DMS53 treated with DMSO at 0.1 percent for 48 hours (cell line): ENCODE results near the gene EFNA5.
A peak's percentile ranks its signal among the peaks of the same experiment; 100 is the strongest.

Experiments used
- DNase-seq: peaks from one replicate; lab custom pipeline; 2025; ENCODE audit not compliant: unreplicated experiment; lab: John Stamatoyannopoulos, UW

The EFNA5 gene

DNA sequence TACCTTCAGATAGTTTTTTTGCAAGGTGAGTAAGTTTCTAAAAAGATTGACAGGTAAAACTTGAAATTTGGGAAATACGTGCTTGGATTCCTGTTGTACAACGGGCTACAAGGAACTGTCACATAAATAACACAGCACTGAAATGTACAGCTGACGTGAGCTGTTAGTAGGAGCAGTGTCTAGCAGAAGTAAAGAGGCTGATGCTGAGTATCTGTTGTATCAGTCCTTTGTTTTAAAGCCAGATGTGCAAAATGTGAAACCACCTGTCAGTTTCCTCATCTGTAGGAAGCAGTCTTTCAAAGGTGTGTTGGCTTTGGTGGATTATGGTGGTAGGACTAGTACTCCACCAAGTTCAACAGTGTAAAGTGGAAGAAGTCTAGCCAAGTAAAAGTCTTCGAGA lies 122.3 kb downstream of the EFNA5 start:
- no peak for DNase-seq

DNA sequence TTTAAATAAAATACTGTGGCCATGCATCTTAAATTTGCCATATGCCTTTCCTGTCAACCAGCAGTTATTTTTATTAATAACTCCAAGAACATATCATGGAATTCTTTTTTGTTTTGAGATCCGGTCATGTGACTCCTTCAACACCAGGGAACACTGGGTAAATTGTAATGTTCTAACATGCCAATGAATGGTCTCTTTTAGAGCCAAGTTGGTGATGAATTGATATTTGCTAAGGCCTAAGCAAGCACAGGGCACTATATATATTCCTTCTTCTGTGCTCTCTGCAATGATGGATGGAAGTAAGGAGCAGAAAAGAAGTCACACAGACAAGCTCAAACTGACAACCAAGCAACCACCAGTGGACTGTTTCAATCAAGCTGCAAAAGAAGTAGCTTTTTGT lies 124.0 kb downstream of the EFNA5 start:
- DNase-seq: no peak

DNA sequence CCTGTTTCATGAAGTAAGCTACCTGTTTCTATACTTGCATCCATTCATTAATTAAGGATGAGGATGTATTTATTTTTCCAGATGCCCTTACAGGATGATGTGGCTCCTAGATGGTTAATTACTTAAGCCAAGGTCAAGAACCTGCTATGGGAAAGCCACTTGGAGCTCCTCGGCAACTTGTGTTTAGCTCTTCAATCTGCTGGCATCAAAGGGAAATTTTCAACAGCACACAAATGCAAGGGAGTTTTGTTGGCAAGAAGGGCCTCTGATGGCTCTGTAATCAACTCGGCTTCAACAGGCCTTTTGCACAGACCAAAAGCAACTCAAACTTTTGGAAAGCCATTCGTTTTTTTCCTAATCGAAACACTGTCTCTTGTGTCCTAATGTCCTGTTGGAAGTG lies 125.3 kb downstream of the EFNA5 start:
- no peak for DNase-seq

DNA sequence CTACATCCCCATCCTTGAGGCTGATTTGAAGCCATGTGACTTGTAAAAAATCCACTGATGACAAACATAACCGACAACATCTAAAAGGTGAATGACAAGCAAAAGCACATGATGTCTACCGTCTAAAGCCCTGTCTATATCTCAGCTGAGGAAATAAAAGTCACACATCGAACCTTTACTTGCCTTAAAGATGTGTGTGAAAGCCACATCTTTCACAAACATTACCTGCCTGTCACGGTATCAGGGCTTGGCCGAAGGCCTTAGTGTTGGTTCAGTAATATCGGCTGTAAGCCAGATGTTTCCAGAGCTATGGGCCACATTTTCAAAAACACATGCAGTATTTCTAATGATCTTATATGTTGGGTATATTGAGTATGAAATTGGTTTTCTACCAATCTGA lies 125.8 kb downstream of the EFNA5 start:
- DNase-seq: no peak

DNA sequence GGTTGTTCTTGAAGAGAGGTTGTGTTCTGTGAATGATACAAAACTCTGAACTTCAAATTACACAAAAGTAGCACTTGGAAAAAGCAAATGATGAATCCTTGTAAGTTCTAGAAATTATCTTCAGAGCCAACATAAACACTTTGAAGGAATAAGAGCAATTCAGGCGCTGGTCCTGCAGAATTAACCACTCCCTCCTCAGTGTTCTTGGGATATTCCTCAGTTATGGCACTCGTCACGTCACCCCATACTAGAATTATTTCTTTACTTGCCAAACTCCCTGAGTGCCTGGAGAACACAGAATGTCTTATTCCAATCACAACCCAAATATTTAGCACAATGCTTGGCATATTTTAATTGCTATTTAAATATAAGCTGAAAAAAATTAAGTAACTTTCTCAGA lies 126.3 kb downstream of the EFNA5 start:
- no peak for DNase-seq

DNA sequence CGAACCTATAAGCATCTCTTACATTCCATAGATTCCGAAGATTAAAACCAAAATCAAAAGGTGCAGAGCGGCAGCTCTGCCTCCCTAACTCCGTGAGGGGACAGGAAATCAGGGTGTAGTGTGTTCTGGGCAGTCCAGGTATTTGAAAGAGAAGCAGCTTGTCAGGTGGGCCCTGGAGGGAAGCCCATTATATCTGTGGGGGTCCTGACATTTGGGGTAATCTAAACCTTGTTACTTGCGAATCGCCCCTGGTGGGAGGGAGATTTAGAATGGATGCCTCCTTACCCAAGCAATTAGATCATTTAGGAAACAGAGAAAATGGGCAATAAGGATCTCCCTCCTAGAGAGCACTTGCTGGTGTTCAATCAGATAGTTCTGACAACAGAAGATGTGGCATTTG lies 126.9 kb downstream of the EFNA5 start:
- no peak for DNase-seq

DNA sequence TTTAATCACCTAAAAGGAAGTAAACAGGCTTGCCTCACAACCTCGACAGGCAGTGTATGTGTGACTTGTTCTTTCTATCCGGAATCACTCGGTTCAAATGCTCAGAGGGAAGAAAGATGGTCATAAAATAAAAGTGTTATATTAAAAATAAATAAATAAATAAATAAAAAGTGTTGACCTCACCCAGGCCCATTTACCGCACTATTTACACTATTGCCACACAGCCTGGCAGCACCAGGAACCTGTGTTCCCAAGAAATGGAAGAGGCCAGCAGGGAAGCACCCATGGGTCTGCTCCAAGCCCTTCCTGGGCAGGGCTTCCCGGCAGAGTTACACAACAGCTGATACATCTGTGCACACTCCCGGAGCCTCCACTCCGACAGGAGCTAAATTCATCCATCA lies 127.9 kb downstream of the EFNA5 start:
- DNase-seq: peak; percentile 72

DNA sequence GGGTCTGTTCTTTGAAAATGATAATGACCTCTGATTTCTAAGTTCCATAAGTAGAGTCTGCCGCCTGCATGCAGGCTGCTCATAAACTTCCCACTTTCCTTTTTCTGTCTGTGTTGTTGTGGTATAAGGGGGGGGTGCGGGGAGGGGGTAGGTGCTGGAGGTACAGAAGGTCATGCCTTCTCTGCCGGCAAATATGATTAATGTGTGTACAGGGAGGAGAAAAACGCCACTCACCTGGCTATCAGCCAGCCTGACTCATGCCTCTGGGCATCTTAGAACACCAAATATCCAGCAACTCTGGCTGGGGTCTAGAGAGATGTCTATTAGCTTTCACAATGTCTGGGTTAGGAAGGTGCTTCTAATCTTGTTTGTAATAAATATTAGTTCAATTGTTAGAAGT lies 128.3 kb downstream of the EFNA5 start:
- peak; percentile 88 for DNase-seq

DNA sequence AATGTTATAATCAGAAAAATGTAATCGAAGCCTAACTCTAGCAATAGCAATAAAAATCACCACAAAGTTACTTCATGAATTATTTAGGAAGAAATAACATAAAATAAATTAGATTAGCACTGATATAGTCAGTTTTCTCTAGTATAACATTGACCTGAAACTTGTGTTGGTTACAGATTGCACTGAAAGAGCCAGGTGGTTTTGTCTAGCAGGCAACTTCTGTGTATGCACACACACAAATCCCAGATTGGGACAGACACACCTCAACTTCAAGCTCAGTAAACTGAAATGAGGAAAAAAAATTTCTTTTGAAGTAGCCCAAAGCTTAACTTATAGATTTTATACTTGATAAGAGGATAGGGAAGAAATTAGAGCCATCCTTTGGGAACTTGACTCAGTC lies 129.3 kb downstream of the EFNA5 start:
- no peak for DNase-seq

DNA sequence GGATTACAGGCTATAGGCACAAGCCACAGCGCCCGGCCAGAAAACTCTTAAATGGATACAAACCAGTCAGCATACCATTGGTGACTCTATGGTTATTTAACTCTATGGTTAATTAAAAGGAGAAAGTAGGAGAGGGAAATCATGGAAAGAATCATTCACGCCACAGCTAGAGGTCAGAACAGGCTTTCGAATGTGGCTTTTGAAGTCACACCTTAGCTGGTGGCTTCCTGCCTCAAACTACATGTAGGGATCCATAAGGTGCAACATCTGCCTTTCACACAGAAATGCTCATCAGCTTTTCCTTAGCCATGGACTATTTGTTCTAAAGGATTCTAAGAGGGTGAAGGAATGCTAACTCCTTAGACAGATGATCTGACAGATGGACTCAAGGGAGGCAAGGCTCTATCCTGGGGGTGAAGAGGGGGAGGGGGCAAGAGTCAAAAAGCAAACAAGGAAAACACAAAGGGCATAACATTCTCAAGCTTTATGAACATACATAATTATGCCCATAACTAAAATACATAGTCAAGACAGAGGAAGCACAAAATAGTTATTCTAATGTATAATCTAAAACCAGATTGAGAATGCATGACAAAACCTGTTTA lies 130.9 kb downstream of the EFNA5 start:
- DNase-seq: no peak

DNA sequence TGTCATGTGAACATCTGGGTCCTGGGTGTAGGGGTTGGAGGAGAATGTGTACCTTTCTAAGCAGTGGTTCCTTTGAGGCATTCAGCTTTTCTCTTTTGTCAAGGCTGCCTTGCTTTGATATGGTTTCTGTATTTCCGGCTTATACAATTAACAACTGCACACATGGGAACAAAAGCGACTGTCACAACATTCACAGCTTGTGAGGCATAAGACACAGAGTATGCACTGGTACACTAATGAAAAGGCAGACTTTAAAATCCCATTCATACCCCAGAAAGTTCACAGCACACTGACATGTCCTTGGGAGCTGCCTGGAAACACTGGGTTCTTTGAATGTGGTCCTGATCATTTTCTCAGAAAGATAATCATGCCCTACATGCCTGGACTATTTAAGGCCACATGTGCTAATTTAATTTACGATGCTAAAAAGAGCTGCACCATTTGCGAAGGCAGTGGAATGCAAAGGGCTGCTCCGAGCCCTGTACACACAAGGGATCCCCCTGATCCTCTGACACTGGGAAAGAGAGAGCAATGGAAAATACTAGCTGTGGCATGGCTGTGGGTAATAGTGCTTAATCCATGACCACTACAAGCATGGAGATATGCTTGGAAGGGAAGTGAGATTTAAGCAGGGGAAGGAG lies 131.8 kb downstream of the EFNA5 start:
- DNase-seq: no peak

DNA sequence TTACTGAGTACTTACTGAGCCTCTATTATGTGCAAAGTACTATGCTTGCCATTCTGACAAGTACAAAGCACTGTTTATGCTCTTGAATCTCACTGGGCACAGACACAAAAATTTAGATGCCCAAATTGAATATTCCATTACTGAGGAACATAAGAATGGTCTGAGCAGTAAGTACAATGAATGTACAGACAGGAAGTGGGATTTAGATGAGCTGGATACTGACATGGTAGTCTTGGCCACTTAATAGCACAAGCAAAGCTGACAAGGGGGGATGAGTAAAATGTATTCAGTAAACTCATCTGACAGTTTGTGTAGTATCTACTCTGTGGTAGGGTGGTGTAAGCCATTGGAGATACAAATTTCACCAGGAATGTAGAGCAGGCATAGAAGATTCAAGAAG lies 132.4 kb downstream of the EFNA5 start:
- no peak for DNase-seq

DNA sequence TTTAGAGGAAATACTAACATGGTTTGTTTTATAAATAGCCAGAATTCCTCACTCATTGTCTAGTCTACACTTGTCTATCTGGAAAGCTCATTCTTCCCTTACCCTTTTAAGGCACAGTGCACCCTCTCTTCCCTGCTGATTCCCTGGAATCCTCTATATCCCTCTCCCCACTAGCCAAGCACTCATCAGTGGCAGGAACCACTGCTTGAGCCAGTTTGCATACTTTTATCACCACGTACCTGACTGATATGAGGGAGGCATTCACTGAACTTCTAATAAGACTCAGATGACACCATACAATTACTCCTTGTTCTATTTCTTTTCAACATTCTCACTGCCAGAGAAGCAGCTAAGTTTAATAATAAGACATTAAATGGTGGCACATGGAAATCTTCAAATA lies 134.9 kb downstream of the EFNA5 start:
- DNase-seq: no peak

DNA sequence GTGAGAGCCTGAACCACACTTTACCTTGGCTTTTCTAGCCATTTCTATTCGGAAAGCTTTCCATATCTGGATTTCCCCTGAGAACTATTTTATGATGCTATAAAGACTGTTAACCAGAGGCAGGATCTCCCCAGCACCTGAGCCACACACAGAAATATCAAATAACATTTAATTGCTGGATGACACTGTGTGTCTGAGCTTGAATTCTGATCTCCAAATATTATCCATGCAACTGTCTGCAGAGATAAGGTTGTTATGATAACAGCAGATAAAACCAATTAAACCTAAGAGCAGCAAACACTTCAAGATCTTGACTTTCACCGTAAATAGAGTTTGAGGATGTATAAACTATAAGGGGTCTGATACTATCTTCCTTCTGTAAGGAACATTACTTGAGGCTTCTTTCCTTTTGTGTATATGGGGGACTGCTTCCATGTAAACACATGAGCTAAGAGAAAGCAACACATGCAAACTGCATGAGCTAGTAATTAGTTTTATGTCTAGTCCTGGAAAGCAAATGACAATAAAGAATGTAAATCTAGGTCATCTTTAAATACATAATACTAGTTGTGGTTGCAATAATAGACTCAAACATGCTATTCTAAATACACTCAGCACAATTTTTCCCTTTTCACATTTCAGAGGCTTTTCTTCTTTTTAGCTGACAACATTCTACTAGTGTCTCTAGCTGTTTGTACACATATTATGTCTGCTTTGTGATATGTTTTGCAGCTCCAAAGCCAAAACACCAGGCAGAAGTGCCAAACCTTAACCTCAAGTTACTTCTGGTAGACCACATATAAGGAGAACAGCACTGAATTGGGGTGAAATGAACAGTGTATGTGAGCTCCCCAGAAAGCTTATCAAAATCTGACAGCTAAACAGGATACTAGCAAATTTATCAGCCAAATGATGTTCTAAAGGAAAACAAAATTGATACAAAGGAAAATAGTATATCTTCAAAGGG lies 136.5 kb downstream of the EFNA5 start:
- no peak for DNase-seq

DNA sequence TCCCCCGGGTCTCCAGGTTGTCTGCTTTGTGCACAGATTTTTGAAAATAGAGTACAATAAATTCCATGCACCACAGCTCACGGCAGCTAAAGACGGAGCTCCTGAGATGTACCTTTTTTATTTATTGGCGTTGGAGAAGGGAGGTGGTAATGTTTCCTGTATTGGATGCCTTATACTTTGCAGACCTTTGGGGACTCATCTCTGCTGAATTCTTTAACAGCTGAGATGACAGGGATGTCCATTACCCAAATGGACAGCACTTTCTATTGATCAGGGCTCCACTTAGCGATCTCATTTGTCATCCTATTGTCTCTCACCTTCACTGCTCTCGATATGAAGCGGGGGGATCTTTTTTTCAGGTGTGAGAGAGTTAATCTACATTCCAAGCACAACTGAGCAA lies 137.8 kb downstream of the EFNA5 start:
- DNase-seq: no peak

DNA sequence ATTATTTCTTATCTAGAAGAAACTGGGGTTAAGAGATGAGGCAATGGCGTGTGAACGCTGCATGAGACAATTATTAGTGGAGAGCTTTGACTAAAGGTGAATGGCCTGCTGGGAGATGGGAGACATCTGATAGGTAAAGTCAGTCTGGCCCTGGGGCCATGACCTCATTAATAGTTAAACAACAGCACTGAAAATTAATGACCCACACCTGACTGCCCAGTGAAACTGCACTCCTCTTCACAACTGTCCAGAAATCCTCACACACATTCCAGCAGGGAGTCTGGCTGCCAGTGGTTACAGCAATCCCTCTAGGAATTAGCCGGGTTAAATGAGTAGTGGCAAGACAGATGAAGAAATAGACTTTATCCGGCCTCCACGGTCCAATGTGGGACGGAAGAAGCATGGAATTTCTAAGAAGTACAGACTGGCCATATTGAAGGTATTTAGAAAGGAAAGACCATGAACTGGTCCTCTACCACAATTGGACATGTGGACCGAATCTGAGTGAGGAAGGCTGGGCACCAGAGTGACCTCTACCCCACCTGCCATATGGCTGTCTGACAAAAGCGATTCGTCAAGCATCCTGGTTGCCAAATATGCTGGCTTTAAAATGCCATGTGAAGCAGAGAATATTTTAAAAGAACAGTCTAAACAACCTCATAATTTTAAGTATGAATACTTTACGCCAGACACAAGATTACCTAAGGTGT lies 138.4 kb downstream of the EFNA5 start:
- no peak for DNase-seq

DNA sequence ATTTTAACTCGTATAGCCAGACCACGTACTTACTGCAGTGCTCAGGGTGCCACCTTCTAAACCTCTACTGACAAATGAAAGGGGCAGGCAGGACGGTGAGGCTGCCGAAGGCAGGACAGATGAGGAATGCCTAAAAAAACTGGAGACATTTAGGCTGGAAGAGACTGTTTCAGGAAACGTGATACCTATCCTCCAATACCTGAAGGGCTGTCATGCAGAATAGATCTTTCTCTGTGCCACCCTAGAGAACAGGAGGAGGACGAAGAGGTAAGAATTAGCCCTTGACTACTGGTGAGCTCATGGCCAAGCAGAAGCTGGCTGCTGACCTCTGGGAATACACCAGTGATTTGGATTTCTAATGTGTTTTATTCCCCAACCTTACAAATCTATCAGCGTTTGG lies 139.4 kb downstream of the EFNA5 start:
- DNase-seq: no peak

DNA sequence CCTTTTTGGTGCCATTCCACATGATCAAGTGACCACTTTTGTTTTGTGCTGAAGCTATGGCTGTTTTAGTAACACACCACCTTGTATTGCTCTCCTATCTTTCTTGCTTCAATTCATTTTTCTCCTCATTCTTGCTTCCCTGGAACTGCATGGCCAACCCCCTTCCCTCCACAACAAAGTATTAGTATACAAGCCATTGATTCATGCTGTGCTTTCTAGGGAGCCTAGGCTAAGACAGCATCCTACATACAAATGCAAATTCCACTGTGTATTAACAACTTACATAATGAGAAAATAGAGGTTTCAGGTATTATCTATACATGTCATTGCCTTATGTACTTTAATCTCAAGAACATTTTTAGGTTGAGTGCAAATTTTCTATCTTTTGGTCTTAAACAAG lies 141.1 kb downstream of the EFNA5 start:
- DNase-seq: no peak

DNA sequence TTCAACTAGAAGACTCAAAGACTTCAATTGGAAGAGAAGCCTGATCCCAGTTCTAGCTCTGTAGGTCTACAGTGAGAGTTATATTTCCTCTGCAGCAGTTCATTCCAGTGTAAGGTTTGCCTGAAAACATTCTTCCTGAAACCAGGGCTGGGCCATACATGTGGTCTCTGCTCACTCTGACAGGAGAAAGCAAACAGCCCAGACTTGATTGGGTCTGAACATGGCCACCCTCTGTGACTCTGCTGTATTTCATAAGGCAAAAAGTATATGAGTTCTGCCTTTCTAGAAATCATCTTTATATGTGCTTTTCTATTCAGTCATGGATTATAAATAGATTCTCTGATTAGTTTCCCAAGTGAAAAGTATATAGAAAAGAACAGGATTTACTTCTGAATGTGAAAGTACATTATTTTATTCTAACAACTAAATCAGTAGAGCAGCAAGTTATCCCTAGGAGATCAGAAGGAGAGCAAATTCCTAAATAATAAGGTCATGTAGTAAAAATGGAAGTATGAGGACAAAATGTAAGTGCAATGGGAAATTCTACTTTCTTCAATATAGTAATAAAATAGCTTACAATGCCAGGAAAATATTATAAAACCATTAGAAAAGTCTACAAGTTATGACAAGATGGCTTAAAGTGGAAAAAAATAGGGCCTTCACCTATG lies 144.3 kb downstream of the EFNA5 start:
- DNase-seq: no peak

DNA sequence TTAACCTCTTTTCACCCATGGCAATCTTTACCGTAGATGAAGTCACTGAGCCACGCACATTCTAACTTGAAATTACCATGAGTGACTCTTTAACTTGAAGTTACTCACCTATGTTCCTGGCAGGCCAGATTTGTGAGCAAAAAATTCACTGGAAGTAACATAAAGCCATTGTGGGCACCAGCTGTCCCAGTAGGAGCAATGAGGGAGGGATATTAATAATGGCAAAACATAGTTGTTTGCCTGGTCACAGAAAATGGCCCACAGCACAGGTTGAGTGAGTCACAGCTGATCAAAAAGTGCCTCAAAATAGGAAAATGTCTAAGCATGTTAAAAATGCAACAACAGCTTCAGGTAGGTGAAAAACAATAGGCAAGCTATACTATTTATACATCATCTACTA lies 146.6 kb downstream of the EFNA5 start:
- DNase-seq: no peak
